H9 (cell line): ENCODE measurements around the gene B9D2. TPM values are rescaled to one million over a fixed set of nuclear protein-coding genes. Genes with fewer than 3 reads are reported as not detected.

Experiments
- DNase-seq: peaks from one replicate; pipeline ENCODE4 v3.0.0-alpha.2; 2017
- H2AFZ ChIP-seq: one replicate; pipeline ENCODE4 v1.6.1; 2013; ENCODE audit warnings: mild to moderate bottlenecking, low read length, control low read depth, moderate library complexity
- H2AK5ac ChIP-seq: 2 replicates; pipeline ENCODE4 v1.6.1; 2013; ENCODE audit warnings: low read length, control low read depth, mixed read lengths; ENCODE audit not compliant: insufficient read length
- H2BK120ac ChIP-seq: one replicate; pipeline ENCODE4 v1.6.1; 2013; ENCODE audit warnings: low read depth, mild to moderate bottlenecking, low read length, control low read depth, inconsistent platforms; ENCODE audit not compliant: poor library complexity, severe bottlenecking
- H2BK12ac ChIP-seq: 2 replicates; pipeline ENCODE4 v1.6.1; 2013; ENCODE audit warnings: low read length, control low read depth, mixed read lengths, low read depth; ENCODE audit not compliant: insufficient read length
- H2BK15ac ChIP-seq: 2 replicates; pipeline ENCODE4 v1.6.1; 2013; ENCODE audit warnings: low read depth, low read length, control low read depth
- H2BK20ac ChIP-seq: one replicate; pipeline ENCODE4 v1.6.1; 2013; ENCODE audit warnings: low read depth, mild to moderate bottlenecking, low read length, control low read depth, inconsistent platforms; ENCODE audit not compliant: poor library complexity, severe bottlenecking
- H2BK5ac ChIP-seq: 2 replicates; pipeline ENCODE4 v1.6.1; 2013; ENCODE audit warnings: low read length, control low read depth, mixed read lengths; ENCODE audit not compliant: insufficient read length
- H3K14ac ChIP-seq: 2 replicates; pipeline ENCODE4 v1.6.1; 2013; ENCODE audit warnings: low read length, control low read depth; ENCODE audit not compliant: insufficient read depth
- H3K18ac ChIP-seq: 2 replicates; pipeline ENCODE4 v1.6.1; 2013; ENCODE audit warnings: low read depth, mild to moderate bottlenecking, mixed read lengths, low read length, control low read depth; ENCODE audit not compliant: insufficient read length
- H3K23ac ChIP-seq: 2 replicates; pipeline ENCODE4 v1.6.1; 2013; ENCODE audit warnings: low read length, control low read depth, mixed read lengths, low read depth; ENCODE audit not compliant: insufficient read length
- H3K23me2 ChIP-seq: 2 replicates; pipeline ENCODE4 v1.6.1; 2013; ENCODE audit warnings: low read depth, mild to moderate bottlenecking, mixed read lengths, low read length, control low read depth; ENCODE audit not compliant: insufficient read length, poor library complexity, severe bottlenecking
- H3K27ac ChIP-seq: 2 replicates; pipeline ENCODE4 v1.5.1; 2013; ENCODE audit warnings: low read length, control low read depth, mixed read lengths, low read depth; ENCODE audit not compliant: insufficient read length
- H3K27me3 ChIP-seq: 2 replicates; pipeline ENCODE4 v1.6.1; 2013; ENCODE audit warnings: low read length, control low read depth, inconsistent platforms; ENCODE audit not compliant: insufficient read depth
- H3K4ac ChIP-seq: 2 replicates; pipeline ENCODE4 v1.6.1; 2013; ENCODE audit warnings: low read depth, mild to moderate bottlenecking, control low read depth, inconsistent platforms, low read length, moderate library complexity
- H3K4me1 ChIP-seq: 2 replicates; pipeline ENCODE4 v1.6.1; 2013; ENCODE audit warnings: low read length, control low read depth, inconsistent platforms; ENCODE audit not compliant: insufficient read depth
- H3K4me2 ChIP-seq: 2 replicates; pipeline ENCODE4 v1.6.1; 2013; ENCODE audit warnings: low read length, control low read depth, mixed read lengths; ENCODE audit not compliant: insufficient read length, insufficient read depth
- H3K56ac ChIP-seq: 2 replicates; pipeline ENCODE4 v1.6.1; 2013; ENCODE audit warnings: low read depth, mild to moderate bottlenecking, mixed read lengths, low read length, control low read depth; ENCODE audit not compliant: insufficient read length
- H3K79me1 ChIP-seq: 2 replicates; pipeline ENCODE4 v1.6.1; 2013; ENCODE audit warnings: low read depth, mild to moderate bottlenecking, moderate library complexity, low read length, control low read depth, inconsistent platforms; ENCODE audit not compliant: insufficient read depth, poor library complexity, severe bottlenecking
- H3K79me2 ChIP-seq: 2 replicates; pipeline ENCODE4 v1.6.1; 2013; ENCODE audit warnings: low read length, control low read depth, inconsistent platforms; ENCODE audit not compliant: insufficient read depth
- H3K9ac ChIP-seq: 2 replicates; pipeline ENCODE4 v1.6.1; 2013; ENCODE audit warnings: low read length, control low read depth, mixed read lengths; ENCODE audit not compliant: insufficient read length; ENCODE audit errors: extremely low read depth
- H3K9me3 ChIP-seq: one replicate; pipeline ENCODE4 v1.6.1; 2013; ENCODE audit warnings: low read depth, low read length, inconsistent platforms; ENCODE audit not compliant: control insufficient read depth
- H3T11ph ChIP-seq: one replicate; pipeline ENCODE4 v1.6.1; 2013; ENCODE audit warnings: mild to moderate bottlenecking, low read length, control low read depth, inconsistent platforms
- H4K20me1 ChIP-seq: one replicate; pipeline ENCODE4 v1.6.1; 2013; ENCODE audit not compliant: control insufficient read depth, insufficient read length, insufficient read depth
- H4K5ac ChIP-seq: 2 replicates; pipeline ENCODE4 v1.6.1; 2013; ENCODE audit warnings: low read depth, mild to moderate bottlenecking, mixed read lengths, low read length, control low read depth; ENCODE audit not compliant: insufficient read length
- H4K8ac ChIP-seq: replicated peaks from 2 replicates; pipeline ENCODE4 v1.6.1; 2013; ENCODE audit warnings: low read length, control low read depth, mixed read lengths, low read depth; ENCODE audit not compliant: insufficient read length
- H4K91ac ChIP-seq: 2 replicates; pipeline ENCODE4 v1.6.1; 2013; ENCODE audit warnings: low read depth, mild to moderate bottlenecking, moderate library complexity, mixed read lengths, low read length, control low read depth; ENCODE audit not compliant: insufficient read length
- H3K27ac Mint-ChIP-seq, 3 experiments: 2 replicates in 2 of 3; 3 replicates in 1 of 3; pipeline ENCODE4 v1.8.0; 2020 to 2021; ENCODE audit warnings: mixed read lengths in 3 of 3, mild to moderate bottlenecking in 1 of 3, moderate library complexity in 1 of 3
- H3K27me3 Mint-ChIP-seq: 2 replicates; pipeline ENCODE4 v1.8.0; 2021; ENCODE audit warnings: low read depth, mild to moderate bottlenecking, moderate library complexity, mixed read lengths
- H3K36me3 Mint-ChIP-seq, 3 experiments: 2 replicates in 2 of 3; 3 replicates in 1 of 3; pipeline ENCODE4 v1.8.0; 2020 to 2021; ENCODE audit warnings: low read depth in 3 of 3, mixed read lengths in 3 of 3; ENCODE audit not compliant: insufficient read depth in 1 of 3
- H3K4me1 Mint-ChIP-seq, 2 experiments: 2 replicates each; pipeline ENCODE4 v1.8.0; 2020; ENCODE audit warnings: mixed read lengths in 2 of 2
- H3K4me3 Mint-ChIP-seq, 2 experiments: 2 replicates in 1 of 2; 3 replicates in 1 of 2; pipeline ENCODE4 v1.8.0; 2020 to 2021; ENCODE audit warnings: mild to moderate bottlenecking in 2 of 2, mixed read lengths in 2 of 2, moderate library complexity in 1 of 2
- H3K9me3 Mint-ChIP-seq, 2 experiments: 2 replicates in 1 of 2; 3 replicates in 1 of 2; pipeline ENCODE4 v1.8.0; 2020; ENCODE audit warnings: mild to moderate bottlenecking in 2 of 2, mixed read lengths in 2 of 2, moderate library complexity in 1 of 2
- WGBS: extraction: QIAGEN DNeasy Blood & Tissue Kit; methylation state at CpG from one replicate; pipeline ENCODE4 v1.1.7; 2013; ENCODE audit warnings: missing lambda C conversion rate, low lambda C conversion rate, mixed read lengths; ENCODE audit not compliant: insufficient read length; ENCODE audit errors: extremely low coverage; 5-methylcytosine and 5-hydroxymethylcytosine counted together
- long read RNA-seq: library from polyadenylated mRNA; unstranded; transcript quantifications from one replicate; pipeline ENCODE4 v2.0.0, GENCODE V29; 2020
- total RNA-seq: library from RNA; stranded (reverse); gene quantifications from 2 replicates; pipeline ENCODE4 v1.2.1, GENCODE V29; 2021
- TF ChIP-seq, protein P1 (sequence below): fragments of 200-600 bp; sonication (generic); conservative IDR thresholded peaks from 3 replicates; pipeline ENCODE4 v1.8.0; 2021; ENCODE audit warnings: antibody characterized with exemption, mild to moderate bottlenecking

Gene B9D2, protein sequence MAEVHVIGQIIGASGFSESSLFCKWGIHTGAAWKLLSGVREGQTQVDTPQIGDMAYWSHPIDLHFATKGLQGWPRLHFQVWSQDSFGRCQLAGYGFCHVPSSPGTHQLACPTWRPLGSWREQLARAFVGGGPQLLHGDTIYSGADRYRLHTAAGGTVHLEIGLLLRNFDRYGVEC
- total RNA-seq = 4.8 and 5.2 TPM in 2 replicates
- long read RNA-seq, partial matches to known transcripts = 0 of 3 reads
- long read RNA-seq, other reads (novel, unspliced or antisense) = 1 of 3 reads

DNA sequence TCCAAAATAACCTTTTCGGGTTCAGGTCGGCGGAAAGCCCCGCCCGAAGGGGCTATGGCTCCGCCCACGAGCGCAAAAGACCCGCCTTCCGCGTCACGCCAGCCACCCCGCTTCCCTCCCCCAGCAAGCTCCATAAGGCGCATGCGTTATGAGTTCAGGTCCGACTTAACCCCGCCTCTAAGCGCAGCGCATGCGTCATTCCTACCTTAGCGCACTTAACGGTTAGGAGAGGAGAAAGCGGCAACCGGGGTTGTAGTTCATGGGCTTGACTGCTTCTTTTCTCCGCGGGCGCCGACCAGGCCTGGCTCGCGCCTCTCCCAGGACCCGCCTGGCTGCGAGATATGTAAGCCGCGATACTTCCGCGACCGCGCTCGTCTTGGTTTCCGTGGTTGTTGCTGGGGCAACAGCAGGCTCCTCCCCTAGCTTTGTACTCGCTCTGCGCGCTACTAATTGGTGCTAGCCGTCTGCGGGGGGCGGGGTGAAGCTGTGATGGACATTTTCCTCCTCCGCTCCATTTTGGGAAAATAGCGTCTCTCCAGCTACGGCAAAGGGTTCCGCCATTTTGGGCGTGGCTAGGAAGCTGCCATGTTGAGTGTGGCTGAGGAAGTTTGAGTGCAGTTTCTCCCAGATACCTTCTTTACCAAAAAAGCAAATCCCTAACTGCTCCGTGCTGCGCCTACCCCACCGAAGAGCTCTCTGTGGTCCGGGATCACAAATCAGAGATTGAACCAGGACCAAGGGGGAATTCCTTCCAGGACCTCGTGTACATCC lies at the start of gene B9D2:
Gene B9D2 (minus strand): TSS at position 397 of the 771 bp plus-strand sequence. CDS start 630 bp downstream, outside the sequence.
- peaks cover 2 to 8% of the 10 kb centered on the region in 2 experiments; a peak in 2 of 4 replicates for H3K4me1 Mint-ChIP-seq
- H3K9ac ChIP-seq = peak within 1 kb of the TSS; percentile 79
- TF ChIP-seq, protein P1, sequence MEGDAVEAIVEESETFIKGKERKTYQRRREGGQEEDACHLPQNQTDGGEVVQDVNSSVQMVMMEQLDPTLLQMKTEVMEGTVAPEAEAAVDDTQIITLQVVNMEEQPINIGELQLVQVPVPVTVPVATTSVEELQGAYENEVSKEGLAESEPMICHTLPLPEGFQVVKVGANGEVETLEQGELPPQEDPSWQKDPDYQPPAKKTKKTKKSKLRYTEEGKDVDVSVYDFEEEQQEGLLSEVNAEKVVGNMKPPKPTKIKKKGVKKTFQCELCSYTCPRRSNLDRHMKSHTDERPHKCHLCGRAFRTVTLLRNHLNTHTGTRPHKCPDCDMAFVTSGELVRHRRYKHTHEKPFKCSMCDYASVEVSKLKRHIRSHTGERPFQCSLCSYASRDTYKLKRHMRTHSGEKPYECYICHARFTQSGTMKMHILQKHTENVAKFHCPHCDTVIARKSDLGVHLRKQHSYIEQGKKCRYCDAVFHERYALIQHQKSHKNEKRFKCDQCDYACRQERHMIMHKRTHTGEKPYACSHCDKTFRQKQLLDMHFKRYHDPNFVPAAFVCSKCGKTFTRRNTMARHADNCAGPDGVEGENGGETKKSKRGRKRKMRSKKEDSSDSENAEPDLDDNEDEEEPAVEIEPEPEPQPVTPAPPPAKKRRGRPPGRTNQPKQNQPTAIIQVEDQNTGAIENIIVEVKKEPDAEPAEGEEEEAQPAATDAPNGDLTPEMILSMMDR = no peak
- H2BK5ac ChIP-seq = no peak within 1 kb of the TSS
- no peak within 1 kb of the TSS; the same call in 1 of the 2 replicates for H3K4ac ChIP-seq
- H3K4me3 Mint-ChIP-seq = peak within 1 kb of the TSS; percentile 93 to 94
- no peak within 1 kb of the TSS for H3K56ac ChIP-seq
- H3K23me2 ChIP-seq = peaks cover 8% of the 10 kb centered on the region
- no peaks in the 10 kb centered on the region for H4K20me1 ChIP-seq
- H4K5ac ChIP-seq = no peak within 1 kb of the TSS
- no peak within 1 kb of the TSS for H2BK12ac ChIP-seq
- peak within 1 kb of the TSS; percentile 73 for H3K4me2 ChIP-seq
- peak within 1 kb of the TSS; percentile 78 for H3K18ac ChIP-seq
- no peaks in the 10 kb centered on the region; a peak in 1 of 7 replicates for H3K36me3 Mint-ChIP-seq
- no peaks in the 10 kb centered on the region for H3K79me2 ChIP-seq
- H2AFZ ChIP-seq = peak within 1 kb of the TSS; percentile 63
- H3K9me3 Mint-ChIP-seq = no peaks in the 10 kb centered on the region
- no peak within 1 kb of the TSS for H2AK5ac ChIP-seq
- peak within 1 kb of the TSS; percentile 71 for H3K14ac ChIP-seq
- H2BK20ac ChIP-seq = no peak within 1 kb of the TSS
- no peak within 1 kb of the TSS for H3K23ac ChIP-seq
- peak within 1 kb of the TSS; percentile 98 to 100 (median 100) for H3K27ac Mint-ChIP-seq
- H2BK15ac ChIP-seq = no peak within 1 kb of the TSS
- no peaks in the 10 kb centered on the region for H3K9me3 ChIP-seq
- no peak within 1 kb of the TSS for H2BK120ac ChIP-seq
- H3K27me3 Mint-ChIP-seq = no peaks in the 10 kb centered on the region
- H4K8ac ChIP-seq = no peak within 1 kb of the TSS
- H3K27ac ChIP-seq = peak within 1 kb of the TSS; percentile 48
- H3K27me3 ChIP-seq = no peaks in the 10 kb centered on the region
- WGBS = no CpG with 5 or more reads among the region's 56 CpGs
- no peaks in the 10 kb centered on the region for H3K79me1 ChIP-seq
- DNase-seq = peak; percentile 98
- H3T11ph ChIP-seq = no peak within 1 kb of the TSS
- no peaks in the 10 kb centered on the region for H3K4me1 ChIP-seq
- H4K91ac ChIP-seq = no peak within 1 kb of the TSS
